HepG2 (cell line): Measurements from ENCODE around the gene LSM12. TPM values are rescaled to one million over a fixed set of nuclear protein-coding genes. Genes with fewer than 3 reads are reported as not detected.

Source experiments
- GABPB1 ChIP-seq: IDR thresholded peaks from 2 replicates; pipeline ENCODE4 v1.6.1; 2016; ENCODE audit warnings: mild to moderate bottlenecking, missing genetic modification reagents, moderate library complexity, missing compliant biosample characterization
- HIVEP1 ChIP-seq: sonication (generic); formaldehyde crosslinking; IDR thresholded peaks from 2 replicates; pipeline ENCODE4 v1.4.0; 2020; ENCODE audit warnings: mild to moderate bottlenecking, missing genetic modification reagents
- JDP2 ChIP-seq: sonication (generic); formaldehyde crosslinking; IDR thresholded peaks from 2 replicates; pipeline ENCODE4 v1.8.1; 2022; ENCODE audit warnings: missing genetic modification reagents, borderline replicate concordance
- KLF6 ChIP-seq: IDR thresholded peaks from 2 replicates; pipeline ENCODE4 v1.8.0; 2016; ENCODE audit warnings: missing biosample characterization, missing genetic modification reagents
- MAZ ChIP-seq, 2 experiments: sonication (generic) in 1 of 2; formaldehyde crosslinking in 1 of 2; IDR thresholded peaks; 2 replicates each; pipeline versions ENCODE4 v1.5.0 to v1.6.1; 2012 to 2020; ENCODE audit warnings: low read depth in 2 of 2, mild to moderate bottlenecking in 2 of 2, borderline replicate concordance in 1 of 2, improper control_type of control experiment in 1 of 2, low read length in 1 of 2, missing genetic modification reagents in 1 of 2, moderate library complexity in 1 of 2
- ZNF318 ChIP-seq: sonication (generic); formaldehyde crosslinking; IDR thresholded peaks from 2 replicates; pipeline ENCODE4 v1.4.0; 2020; ENCODE audit warnings: mild to moderate bottlenecking, missing genetic modification reagents
- ZNF605 ChIP-seq: sonication (generic); formaldehyde crosslinking; IDR thresholded peaks from 2 replicates; pipeline ENCODE4 v1.8.0; 2022; ENCODE audit warnings: mild to moderate bottlenecking, missing genetic modification reagents
- ZNF629 ChIP-seq: sonication (generic); formaldehyde crosslinking; conservative IDR thresholded peaks from 2 replicates; pipeline ENCODE4 v1.5.0; 2020; ENCODE audit warnings: missing genetic modification reagents
- ZNF891 ChIP-seq: sonication (generic); formaldehyde crosslinking; IDR thresholded peaks from 2 replicates; pipeline ENCODE4 v1.5.0; 2020; ENCODE audit warnings: mild to moderate bottlenecking, missing genetic modification reagents
- ZXDC ChIP-seq: sonication (generic); formaldehyde crosslinking; IDR thresholded peaks from 2 replicates; pipeline ENCODE4 v1.5.0; 2020; ENCODE audit warnings: mild to moderate bottlenecking, missing genetic modification reagents
- polyA plus RNA-seq, 8 experiments: library from polyadenylated mRNA; depleted of rRNA in 3 of 8; stranded (reverse) in 7 of 8; unstranded in 1 of 8; fragments of >200 nt; fragmentation: Illumina TruSeq in 4 of 8; extraction: Trizol in 4 of 8; gene quantifications; 2 replicates each; pipeline versions ENCODE4 v1.2.1 to v1.2.3, GENCODE V29; 2011 to 2016; ENCODE audit warnings: low read depth in 4 of 8, missing spikeins in 1 of 8, mixed read lengths in 1 of 8; ENCODE audit not compliant: insufficient read depth in 1 of 8
- total RNA-seq, 5 experiments: library from RNA; depleted of rRNA; stranded (reverse); fragments of >200 nt; fragmentation: Illumina TruSeq; extraction: Trizol; gene quantifications; 2 replicates each; pipeline ENCODE4 v1.2.3, GENCODE V29; 2016; ENCODE audit warnings: low read depth in 1 of 5
- TF ChIP-seq, protein P1 (sequence below): IDR thresholded peaks from 2 replicates; pipeline ENCODE4 v1.6.1; 2016

The LSM12 gene
- total and polyA plus RNA-seq, 2 of the 13 experiments (the other 11 are each of a cell fraction or from before 2014, with no cell fraction given): 52.8 to 55.7 TPM

GRCh38 chr17:44110823-44111633 is 44.6 kb upstream of the LSM12 start (continued):
- peak; percentile 96 for TF ChIP-seq ZNF318 (CRISPR knock-in tag)
- TF ChIP-seq HIVEP1 (CRISPR knock-in tag): peak; percentile 99
- peak; percentile 98 for TF ChIP-seq ZNF891 (CRISPR knock-in tag)
- TF ChIP-seq ZNF629 (CRISPR knock-in tag): no peak; the same call in 1 of the 2 replicates
- peak; percentile 95; the same call in 1 of the 2 replicates for TF ChIP-seq ZXDC
- TF ChIP-seq JDP2: no peak; the same call in 1 of the 2 replicates
- peak; percentile 99 for TF ChIP-seq ZNF605 (CRISPR knock-in tag)
- peak; percentile 88 for TF ChIP-seq GABPB1
- TF ChIP-seq, protein P1, sequence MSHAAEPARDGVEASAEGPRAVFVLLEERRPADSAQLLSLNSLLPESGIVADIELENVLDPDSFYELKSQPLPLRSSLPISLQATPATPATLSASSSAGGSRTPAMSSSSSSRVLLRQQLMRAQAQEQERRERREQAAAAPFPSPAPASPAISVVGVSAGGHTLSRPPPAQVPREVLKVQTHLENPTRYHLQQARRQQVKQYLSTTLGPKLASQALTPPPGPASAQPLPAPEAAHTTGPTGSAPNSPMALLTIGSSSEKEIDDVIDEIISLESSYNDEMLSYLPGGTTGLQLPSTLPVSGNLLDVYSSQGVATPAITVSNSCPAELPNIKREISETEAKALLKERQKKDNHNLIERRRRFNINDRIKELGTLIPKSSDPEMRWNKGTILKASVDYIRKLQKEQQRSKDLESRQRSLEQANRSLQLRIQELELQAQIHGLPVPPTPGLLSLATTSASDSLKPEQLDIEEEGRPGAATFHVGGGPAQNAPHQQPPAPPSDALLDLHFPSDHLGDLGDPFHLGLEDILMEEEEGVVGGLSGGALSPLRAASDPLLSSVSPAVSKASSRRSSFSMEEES (CRISPR knock-in tag): peak; percentile 65; the same call in 1 of the 2 replicates
- peak; percentile 99 for TF ChIP-seq MAZ (IDR thresholded peaks at IDR 0.05; ENCODE audit: borderline replicate concordance, low read depth, low read length)
- peak; percentile 99 for TF ChIP-seq MAZ (CRISPR knock-in tag; IDR thresholded peaks at IDR 0.05; ENCODE audit: low read depth)
- 0 out of 2 replicates have a peak, but pooled peaks have one; percentile 85 for TF ChIP-seq KLF6 (CRISPR knock-in tag)
